Measurements from ENCODE around the gene BSDC1.

GRCh38 chr1:32404946-32405345, 10.7 kb upstream of the BSDC1 start:
- TF ChIP-seq CTCF (conservative IDR thresholded peaks at IDR 0.05) (no peak), ZFX (IDR thresholded peaks at IDR 0.05) (no peak)
